Fibroblast of skin of scalp (primary cell): ENCODE measurements around the gene GID8.

Source experiments
- DNase-seq: peaks from one replicate; pipeline ENCODE4 v3.0.0-alpha.2; 2013

GID8 gene

GRCh38 chr20:62989201-62989601, 51.3 kb downstream of the GID8 start:
- no peak for DNase-seq

GRCh38 chr20:62990306-62990825, 52.4 kb downstream of the GID8 start:
- DNase-seq = no peak

- DNase-seq = no peak
These were observed 53.4 kb downstream of the GID8 start for GRCh38 chr20:62991196-62991807.

- DNase-seq = no peak
These were observed 53.9 kb downstream of the GID8 start for GRCh38 chr20:62991863-62992262.

DNA sequence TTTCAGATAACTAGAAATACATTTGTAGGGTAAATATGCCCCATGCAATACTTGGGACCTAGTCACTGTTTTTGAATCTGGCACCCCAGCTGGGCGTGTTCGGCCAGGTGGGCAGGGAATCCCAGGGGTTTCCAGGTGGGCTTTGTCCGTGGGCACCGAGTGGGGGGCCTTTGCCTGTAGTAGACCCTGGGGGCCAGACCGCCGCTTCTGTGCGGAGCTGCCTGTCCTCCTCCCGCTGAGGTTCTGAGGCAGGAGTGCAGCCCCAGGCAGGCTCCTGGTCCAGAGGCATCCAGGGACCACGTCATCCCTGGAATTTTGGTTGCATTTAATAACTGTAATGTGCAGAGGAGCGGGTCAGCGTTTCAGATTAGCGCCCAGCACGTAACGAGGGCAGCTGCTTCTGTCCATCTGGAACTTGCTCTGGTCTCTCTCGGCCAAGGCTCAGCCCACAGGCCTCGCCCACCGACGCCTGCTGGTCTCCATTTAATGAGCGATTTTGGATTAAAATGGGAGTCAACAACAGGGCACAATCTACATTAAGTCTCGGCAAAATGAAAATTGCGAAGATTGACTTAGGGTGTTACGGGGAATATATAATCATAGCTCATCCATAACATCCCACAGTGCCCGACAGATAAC, 56.0 kb downstream of the GID8 start:
- DNase-seq = no peak

DNA sequence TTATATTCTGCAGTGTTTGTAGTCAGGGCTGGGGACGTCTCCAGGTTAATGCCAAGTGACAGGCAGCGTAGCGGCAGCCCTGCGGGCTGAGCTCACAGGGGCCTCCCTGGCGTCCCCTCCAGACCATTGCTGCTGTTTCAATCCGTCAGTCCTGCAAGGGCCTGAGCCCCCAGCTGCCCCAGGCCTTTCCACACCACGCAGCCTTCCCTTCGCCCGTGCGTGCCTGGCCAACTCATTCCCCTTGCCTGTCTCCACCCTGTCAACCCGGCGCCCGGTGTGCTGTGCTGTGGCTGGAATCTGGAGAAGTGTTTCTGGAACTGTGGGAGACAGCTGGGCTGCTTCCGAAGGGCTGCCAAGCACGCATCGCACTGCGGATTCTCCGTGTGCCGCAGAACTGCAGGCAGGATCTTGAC, 56.9 kb downstream of the GID8 start:
- no peak for DNase-seq

DNA sequence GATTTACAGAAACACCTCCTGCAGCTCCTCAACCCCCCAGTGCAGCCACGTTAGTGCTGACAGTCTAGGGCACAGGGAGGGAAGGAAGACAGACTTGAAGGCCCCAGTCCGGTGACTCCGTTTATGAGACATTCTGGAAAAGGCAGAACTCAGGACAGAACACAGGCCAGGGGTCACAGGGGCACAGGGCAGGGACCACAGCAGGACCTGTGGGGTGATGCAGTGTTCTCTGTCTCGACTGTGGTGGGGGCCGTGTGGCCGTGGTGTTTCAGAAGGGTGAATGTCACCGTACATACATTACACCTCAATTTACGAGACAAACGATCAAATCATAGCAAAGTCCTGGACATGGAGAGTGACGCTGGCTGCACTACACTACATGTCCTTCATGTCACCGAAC, 57.5 kb downstream of the GID8 start:
- DNase-seq = no peak

DNA sequence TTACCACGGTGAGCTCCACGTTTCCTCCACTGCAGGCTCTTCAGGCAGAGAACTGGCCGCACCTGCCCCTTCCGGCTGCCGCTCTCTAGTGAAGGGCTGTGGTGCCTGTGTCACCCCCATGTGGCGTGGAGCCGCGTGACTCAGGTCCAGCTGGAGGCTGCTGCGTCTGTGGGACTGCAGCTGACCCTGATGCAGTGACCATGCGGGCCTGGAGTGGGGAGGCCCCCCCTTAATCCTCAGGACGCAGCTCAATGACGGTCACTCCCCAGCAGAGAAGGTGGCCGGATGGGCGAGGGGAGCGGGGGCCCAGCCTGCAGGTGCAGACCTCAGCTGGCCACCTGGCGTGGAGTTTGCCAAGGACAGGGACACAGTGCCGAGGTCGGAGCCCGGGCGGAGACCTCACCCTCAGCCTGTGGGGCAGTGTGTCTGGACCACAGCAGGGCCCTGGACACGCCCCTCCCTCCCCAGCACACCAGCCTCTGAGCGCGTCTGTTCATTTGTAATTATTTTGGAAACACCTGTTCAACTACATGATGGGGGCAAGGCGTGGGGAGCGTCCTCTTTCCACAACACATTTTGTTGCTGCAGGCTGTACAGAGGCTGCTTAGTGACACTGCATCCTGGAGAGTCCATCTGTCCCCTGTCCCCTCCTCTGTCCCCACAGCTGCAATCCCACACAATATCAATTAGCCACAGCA, 58.1 kb downstream of the GID8 start:
- no peak for DNase-seq

DNA sequence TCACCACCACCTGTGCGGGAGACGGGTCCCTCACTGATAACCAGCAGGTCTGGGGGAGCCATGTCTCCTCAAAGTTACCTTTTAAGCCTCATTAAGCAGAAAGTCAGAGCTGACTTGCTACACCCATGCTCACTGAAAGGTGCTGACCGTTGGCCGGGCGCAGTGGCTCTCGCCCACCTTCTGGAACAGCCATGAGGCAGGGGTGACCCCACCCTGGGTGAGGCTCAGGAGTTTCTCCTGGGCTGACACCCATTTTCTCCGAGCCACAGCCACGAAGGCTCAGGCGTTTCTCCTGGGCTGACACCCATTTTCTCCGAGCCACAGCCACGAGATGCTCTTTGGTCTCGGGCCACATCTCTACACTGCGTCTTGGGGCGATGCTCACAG, 58.6 kb downstream of the GID8 start:
- DNase-seq = no peak

- DNase-seq = no peak
These were observed 59.6 kb downstream of the GID8 start for GRCh38 chr20:62997417-62998035.
